ENCODE results near the gene ERBB4. TPM values are rescaled to one million over a fixed set of nuclear protein-coding genes. Genes with fewer than 3 reads are reported as not detected.

The ERBB4 gene
- total and polyA plus RNA-seq, 9 donors = 0.08 to 22.3 (median 1.2) TPM

DNA sequence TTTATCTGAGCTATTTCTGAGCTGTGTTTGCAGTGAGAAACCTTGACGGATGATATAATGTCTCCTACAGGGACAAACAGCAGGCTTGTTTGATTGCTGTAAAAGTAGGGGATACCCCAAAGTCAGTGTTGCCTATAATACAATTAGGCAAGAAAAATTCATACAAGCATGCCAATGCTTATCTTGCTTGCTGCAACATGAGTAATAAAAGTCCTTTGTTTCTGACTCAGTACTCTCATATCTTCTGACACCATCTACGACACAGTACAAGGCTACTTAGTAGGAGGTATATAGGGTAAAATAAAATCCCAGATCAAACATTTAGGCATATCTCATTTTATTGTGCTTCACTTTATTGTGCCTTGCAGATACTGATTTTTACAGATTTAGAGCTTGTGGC, 33.0 kb downstream of the ERBB4 start:
- no peaks in the 10 kb centered on the region for H3K36me3 ChIP-seq
- H3K27me3 ChIP-seq = no peaks in the 10 kb centered on the region
- no peaks in the 10 kb centered on the region for H3K4me1 ChIP-seq (ENCODE audit: insufficient read depth)
- no peaks in the 10 kb centered on the region for H3K9me3 ChIP-seq
- no peak overlapping the region for H3K27ac ChIP-seq
- no peak for TF ChIP-seq EP300 (IDR thresholded peaks at IDR 0.05)
- TF ChIP-seq POLR2A (IDR thresholded peaks at IDR 0.05) = no peak
- TF ChIP-seq, protein P1, sequence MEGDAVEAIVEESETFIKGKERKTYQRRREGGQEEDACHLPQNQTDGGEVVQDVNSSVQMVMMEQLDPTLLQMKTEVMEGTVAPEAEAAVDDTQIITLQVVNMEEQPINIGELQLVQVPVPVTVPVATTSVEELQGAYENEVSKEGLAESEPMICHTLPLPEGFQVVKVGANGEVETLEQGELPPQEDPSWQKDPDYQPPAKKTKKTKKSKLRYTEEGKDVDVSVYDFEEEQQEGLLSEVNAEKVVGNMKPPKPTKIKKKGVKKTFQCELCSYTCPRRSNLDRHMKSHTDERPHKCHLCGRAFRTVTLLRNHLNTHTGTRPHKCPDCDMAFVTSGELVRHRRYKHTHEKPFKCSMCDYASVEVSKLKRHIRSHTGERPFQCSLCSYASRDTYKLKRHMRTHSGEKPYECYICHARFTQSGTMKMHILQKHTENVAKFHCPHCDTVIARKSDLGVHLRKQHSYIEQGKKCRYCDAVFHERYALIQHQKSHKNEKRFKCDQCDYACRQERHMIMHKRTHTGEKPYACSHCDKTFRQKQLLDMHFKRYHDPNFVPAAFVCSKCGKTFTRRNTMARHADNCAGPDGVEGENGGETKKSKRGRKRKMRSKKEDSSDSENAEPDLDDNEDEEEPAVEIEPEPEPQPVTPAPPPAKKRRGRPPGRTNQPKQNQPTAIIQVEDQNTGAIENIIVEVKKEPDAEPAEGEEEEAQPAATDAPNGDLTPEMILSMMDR (IDR thresholded peaks at IDR 0.05) = no peak
- H3K4me3 ChIP-seq = no peak overlapping the region
- WGBS, 3 donors = 80 to 94% (median 85%) methylated on average over 2 of the region's 2 CpGs
- intact Hi-C loops (cut with DNase I) = no loop called here
- DNase-seq = no peak

DNA sequence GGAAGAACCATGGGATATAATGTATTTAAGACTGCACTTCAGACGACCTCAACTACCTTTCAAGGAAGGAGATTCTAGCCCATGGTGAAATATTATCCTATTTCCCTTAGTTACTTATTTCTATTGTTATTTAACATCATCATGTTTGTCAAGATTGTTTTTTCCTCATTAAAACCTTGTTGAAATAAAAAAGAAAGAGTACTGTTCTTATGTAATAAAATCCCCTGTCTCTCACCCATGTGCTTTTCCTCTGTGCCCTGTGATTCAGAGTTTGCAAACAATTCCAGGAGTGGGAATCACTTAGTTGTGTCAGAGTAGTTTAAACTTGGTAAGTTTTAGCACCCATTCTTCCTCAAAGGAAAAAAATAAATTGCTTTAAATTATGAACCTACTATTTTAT, 43.6 kb downstream of the ERBB4 start:
- no peak overlapping the region for H3K4me3 ChIP-seq
- intact Hi-C loops (cut with DNase I) = no loop called here
- no peaks in the 10 kb centered on the region for H3K4me1 ChIP-seq (ENCODE audit: insufficient read depth)
- DNase-seq = no peak
- no peaks in the 10 kb centered on the region for H3K27me3 ChIP-seq
- H3K36me3 ChIP-seq = no peaks in the 10 kb centered on the region
- no peak for TF ChIP-seq EP300 (IDR thresholded peaks at IDR 0.05)
- TF ChIP-seq, protein P1 (IDR thresholded peaks at IDR 0.05) = no peak
- TF ChIP-seq POLR2A (IDR thresholded peaks at IDR 0.05) = no peak
- no peak overlapping the region for H3K27ac ChIP-seq
- WGBS, 3 donors = 58 to 60% (median 59%) methylated on average over 1 of the region's 1 CpG
- H3K9me3 ChIP-seq = no peaks in the 10 kb centered on the region

GRCh38 chr2:212494418-212495020, 44.1 kb downstream of the ERBB4 start:
- TF ChIP-seq, protein P1 (IDR thresholded peaks at IDR 0.05) = no peak
- no peak for TF ChIP-seq EP300 (IDR thresholded peaks at IDR 0.05)
- no peak for TF ChIP-seq POLR2A (IDR thresholded peaks at IDR 0.05)
- Histone ChIP-seq H3K9me3 (no peaks in the 10 kb centered on the region), H3K4me1 (ENCODE audit: insufficient read depth) (no peaks in the 10 kb centered on the region), H3K36me3 (no peaks in the 10 kb centered on the region), H3K4me3 (no peak overlapping the region), H3K27me3 (no peaks in the 10 kb centered on the region), H3K27ac (no peak overlapping the region)
- no peak for DNase-seq
- 79 to 88% (median 80%) methylated on average over 1 of the region's 1 CpG for WGBS, 3 donors
- intact Hi-C loops (cut with DNase I) = no loop called here

DNA sequence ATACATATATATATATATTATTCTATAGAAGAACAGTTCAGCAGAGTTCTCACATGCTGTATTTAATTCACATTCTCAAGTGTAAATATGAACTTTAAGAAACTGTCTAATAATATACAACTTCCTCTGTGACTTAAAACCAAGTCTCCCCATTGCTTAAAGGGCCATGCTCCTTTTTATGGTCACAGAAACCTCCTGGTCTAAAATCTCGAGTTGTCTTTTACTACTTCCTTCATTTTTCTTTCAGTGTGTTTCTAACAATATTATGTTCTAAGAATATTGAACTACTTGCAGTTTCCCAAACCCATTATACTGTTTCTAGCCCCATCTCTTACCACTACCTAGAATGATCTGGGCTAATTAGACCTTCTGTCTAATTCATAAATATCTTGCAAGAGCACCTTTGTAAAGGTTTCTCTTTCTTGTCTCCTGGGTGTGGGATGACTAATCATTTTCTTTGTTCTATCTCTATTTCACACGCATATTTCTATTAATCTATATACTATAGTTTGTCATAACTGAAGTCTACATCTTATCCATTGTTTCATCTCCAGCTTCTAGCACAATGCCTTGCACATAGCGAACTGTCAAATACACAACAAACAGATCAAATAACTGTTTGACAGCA, 48.8 kb downstream of the ERBB4 start:
- no peaks in the 10 kb centered on the region for H3K4me1 ChIP-seq (ENCODE audit: insufficient read depth)
- H3K36me3 ChIP-seq = no peaks in the 10 kb centered on the region
- DNase-seq = no peak
- H3K4me3 ChIP-seq = no peak overlapping the region
- no peaks in the 10 kb centered on the region for H3K9me3 ChIP-seq
- no peak overlapping the region for H3K27ac ChIP-seq
- TF ChIP-seq, protein P1 (IDR thresholded peaks at IDR 0.05) = no peak
- TF ChIP-seq EP300 (IDR thresholded peaks at IDR 0.05) (no peak), POLR2A (IDR thresholded peaks at IDR 0.05) (no peak)
- H3K27me3 ChIP-seq = no peaks in the 10 kb centered on the region
- intact Hi-C loops (cut with DNase I) = no loop called here
- WGBS, 3 donors = 80 to 86% (median 83%) methylated on average over 3 of the region's 3 CpGs

All from ovary (tissue), 9 donors.